ENCODE measurements around the gene MITF.
"Not testable (repeated sequence)": the region's sequence is repeated elsewhere in the genome, so short reads cannot be mapped to it uniquely, and the experiment has no call there.

MITF gene

DNA sequence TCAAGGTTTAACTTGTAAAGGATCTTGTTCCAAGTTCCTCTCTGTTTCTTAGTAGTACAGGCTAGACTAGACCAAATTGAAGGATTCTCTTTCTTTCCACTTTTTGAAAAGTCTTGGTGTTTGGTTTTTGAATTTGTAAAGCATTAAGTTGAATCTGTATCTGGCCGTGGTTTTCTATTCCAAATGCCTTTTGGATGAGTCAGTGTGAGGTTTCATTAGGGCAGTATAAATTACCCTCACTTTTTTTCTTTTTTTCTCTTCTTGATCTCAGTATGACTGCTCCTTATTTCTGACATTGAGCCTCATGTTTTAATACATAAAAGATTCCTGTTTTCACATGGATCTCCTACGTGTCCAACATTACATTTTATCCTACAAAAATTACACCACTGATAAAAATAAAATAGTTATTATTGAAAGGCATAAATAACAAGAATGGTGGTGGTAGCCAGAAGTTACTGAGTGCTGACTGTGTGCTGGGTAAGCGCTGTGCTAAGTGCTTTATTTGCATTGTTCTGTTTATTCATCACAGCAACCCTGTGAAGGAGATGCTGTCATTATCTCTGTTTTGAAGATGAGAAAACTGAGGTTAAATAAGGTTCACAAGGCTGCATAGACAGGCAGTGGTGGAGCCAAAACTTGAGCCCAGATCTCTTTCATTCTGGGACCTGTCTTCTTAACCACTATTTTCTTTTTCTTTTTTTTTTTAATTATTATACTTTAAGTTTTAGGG lies 48.3 kb downstream of the MITF start:
- no peak for DNase-seq (ENCODE audit: low read depth in 2 of 2)

DNA sequence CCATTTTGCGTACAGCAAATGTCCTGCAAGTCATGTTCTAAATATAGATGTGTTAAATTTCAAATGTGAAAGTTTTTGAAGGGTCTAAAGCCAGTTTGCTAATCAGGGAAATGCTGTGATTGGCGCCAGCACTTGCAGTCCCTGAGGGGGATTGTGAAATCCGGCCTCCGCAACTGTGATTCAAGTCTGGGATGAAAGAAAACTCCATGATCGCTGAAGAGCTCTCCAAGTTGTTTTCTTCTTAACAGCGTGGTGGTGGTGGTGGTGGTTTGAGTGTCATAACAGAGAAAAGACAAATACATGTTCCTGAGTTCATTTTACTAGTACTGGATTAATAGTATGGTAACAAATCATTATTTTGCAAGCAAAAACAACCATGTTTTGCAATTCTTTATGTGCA lies 51.8 kb downstream of the MITF start:
- DNase-seq (ENCODE audit: low read depth in 2 of 2) = no peak

GRCh38 chr3:69791919-69792399 lies 52.7 kb downstream of the MITF start:
- no peak for DNase-seq (ENCODE audit: low read depth in 2 of 2)

- DNase-seq (ENCODE audit: low read depth in 2 of 2) = not testable (repeated sequence)
These were observed 56.9 kb downstream of the MITF start for GRCh38 chr3:69796126-69796525.

- no peak for DNase-seq (ENCODE audit: low read depth in 2 of 2)
These were observed 64.5 kb downstream of the MITF start for GRCh38 chr3:69803681-69804270.

DNA sequence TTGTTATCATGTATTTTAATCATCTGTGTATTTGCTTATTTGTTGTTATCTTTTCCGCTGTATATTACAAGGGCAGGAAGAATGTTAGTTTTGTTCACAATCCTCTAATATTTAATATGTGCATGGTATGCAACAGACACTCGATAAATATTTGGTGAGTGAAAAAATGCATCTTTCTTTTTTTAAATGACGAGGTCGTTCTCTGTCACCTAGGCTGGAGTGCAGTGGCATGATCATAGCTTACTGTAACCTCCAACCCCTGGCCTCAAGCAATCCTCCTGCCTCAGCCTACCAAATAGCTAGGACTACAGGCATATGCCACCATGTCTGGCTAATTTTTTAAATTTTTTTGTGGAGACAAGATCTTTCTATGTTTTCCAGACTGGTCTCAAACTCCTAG lies 66.2 kb downstream of the MITF start:
- no peak for DNase-seq (ENCODE audit: low read depth in 2 of 2)

- DNase-seq (ENCODE audit: low read depth in 2 of 2) = no peak
These were observed 67.6 kb downstream of the MITF start for GRCh38 chr3:69806735-69807438.

GRCh38 chr3:69807674-69808073 lies 68.4 kb downstream of the MITF start:
- no peak for DNase-seq (ENCODE audit: low read depth in 2 of 2)

DNA sequence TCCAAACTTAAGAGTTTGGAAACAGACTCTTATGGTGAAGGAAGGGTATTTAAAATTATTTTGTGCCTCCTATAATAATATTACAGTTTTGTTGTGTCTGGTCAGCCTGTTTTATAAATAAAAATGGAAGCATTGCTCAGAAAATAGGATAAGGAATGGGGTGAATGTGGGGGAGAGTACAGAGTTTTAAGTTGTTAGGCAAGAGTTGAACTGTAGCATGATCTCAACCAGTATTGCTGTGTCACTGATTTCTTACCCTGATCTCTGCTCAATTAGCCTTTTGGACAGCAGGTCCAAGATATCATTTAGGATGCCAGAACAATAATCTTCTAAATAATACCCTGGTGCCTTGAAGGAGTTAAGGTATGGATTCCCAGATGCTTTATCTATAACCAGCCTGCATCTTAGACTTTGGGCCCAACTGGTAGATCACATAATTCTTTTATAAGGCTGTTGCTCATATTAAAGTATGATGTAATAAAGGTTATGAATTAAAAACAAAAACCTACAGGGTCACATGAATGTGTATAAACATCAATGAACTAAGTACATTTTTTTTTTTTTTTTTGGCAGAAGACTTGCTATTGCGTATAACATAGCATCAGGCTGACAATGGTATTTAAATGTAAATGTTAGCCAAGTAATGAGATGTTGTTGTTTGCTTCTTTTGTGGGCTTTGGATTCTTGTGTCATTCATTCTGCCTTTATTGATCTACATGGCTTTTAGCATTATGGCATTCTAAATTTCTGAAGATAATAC lies 70.0 kb downstream of the MITF start:
- DNase-seq (ENCODE audit: low read depth in 2 of 2) = no peak

DNA sequence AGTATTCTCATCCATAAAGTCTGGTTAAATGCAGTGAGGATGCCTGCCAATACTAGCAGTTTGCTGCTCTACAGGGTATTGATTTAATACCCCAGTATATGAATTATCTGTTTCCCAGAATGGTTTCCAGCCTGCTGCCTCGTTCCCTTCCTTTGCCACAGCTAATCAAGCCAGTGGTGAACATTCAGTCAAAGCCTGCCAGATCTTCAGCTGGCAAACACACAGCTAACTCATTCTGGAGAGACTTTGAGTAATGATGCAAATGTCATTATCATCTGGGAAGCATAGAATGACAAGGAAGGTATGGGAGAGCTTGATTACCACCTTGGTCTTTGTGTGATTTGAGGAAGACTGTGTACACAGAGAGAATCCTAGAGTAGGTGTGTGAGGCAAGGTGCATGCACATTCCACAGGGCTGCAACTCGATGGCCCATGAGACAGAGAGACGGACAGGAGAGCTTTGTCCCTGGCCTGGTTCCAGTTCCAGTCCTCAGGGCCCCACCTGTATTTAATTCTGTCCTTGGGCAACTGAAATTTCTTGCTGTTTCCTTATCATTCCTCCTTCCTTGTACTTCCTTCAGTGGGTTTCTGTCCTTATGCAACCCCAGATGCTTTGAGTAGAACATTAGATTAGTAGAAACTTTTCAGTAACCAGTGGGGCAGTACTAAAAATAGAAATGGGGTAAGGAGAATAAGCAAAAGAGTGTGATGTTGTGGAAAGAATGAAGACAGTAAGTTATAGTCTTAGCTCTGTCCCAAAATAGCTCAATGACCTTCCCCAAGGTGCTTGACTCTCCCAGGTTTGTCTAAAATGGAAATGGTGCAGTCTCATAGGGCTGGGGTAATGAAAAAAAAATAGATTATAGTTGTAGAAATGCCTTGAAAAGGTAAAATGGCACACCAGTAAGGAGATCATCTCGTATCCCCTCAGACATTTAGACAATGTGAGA lies 72.5 kb downstream of the MITF start:
- no peak for DNase-seq (ENCODE audit: low read depth in 2 of 2)

DNA sequence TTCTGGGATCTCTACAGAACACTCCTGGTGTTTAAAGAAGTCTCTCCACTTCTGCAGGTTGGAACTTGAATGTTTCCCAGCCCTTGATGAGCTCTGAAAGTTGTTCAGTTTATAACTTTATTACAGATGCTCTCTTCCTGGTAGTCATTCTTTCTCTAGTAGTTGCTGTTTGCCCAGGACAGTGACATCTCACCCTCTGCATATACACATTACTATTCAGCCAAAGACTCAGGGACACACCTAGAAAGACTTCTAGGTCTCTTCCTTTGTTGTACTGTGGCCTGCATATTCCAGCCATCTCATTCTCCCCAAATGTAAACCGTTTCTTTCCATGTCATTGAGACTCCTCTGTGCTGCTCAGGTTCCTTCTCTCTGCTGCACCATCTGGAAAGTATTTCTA lies 76.7 kb downstream of the MITF start:
- no peak for DNase-seq (ENCODE audit: low read depth in 2 of 2)

GRCh38 chr3:69817988-69818387 lies 78.7 kb downstream of the MITF start:
- no peak for DNase-seq (ENCODE audit: low read depth in 2 of 2)

DNA sequence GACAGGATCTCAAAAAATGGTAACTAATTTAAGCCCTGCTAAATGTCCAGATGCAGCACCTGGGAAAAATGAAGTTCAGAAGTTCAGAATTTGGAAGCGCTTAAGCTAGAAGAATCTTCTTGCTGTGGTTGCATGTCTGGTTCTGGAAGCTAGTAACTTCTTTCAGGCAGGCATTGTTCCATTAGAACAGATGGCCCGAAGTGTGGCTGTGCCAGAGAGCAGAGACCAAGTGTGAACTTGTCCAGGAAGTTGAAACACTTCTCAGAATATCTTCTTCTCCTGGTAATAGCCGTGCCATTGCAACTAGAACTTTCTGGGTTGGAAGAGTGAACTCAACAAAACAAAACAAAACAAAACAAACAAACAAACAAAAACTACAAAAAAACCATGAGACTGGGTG lies 80.0 kb downstream of the MITF start:
- no peak for DNase-seq (ENCODE audit: low read depth in 2 of 2)

GRCh38 chr3:69821133-69821532 lies 81.9 kb downstream of the MITF start:
- no peak for DNase-seq (ENCODE audit: low read depth in 2 of 2)

- DNase-seq (ENCODE audit: low read depth in 2 of 2) = no peak
These were observed 84.5 kb downstream of the MITF start for GRCh38 chr3:69823743-69824142.

DNA sequence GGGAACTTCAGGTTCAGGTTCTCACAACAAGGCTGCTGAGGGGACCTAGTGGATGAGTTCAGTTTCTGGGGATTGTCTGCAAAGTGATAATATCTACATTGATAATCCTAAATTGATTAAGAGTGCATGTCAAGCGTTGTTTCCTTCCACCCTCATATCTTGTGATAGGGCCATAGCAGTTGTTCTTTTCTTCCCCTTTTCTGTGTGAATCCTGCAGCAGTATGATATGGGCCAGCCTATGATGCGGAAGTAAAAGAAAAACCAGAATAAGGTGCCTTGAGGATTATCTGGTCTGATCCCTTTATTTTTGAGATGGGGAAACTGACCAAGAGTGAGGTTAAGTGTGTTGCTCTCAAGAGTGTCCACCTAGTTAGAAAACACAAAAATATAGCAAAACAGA lies 86.2 kb downstream of the MITF start:
- no peak for DNase-seq (ENCODE audit: low read depth in 2 of 2)

- DNase-seq (ENCODE audit: low read depth in 2 of 2) = no peak
These were observed 87.9 kb downstream of the MITF start for GRCh38 chr3:69827127-69827526.

- DNase-seq (ENCODE audit: low read depth in 2 of 2) = no peak
These were observed 89.6 kb downstream of the MITF start for GRCh38 chr3:69828817-69829216.

DNA sequence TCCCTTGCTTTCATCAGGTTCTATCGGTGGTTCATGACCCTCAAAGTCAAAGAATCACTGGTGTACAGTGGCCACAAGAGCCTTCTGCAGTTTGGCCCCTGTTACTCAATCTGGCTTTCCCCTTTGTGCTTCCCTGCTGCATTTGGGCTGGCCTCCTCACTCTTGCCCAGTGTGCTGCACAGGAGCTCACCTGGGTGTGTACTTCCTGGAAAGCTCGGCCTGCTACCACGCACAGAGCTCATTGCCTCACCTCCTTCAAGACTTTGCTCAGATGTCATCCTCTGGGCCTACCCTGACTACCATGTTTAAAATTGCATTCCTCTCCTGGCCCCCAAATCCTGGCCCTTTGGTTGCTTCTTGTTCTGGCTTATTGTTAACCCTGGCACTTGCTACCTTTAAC lies 90.9 kb downstream of the MITF start:
- DNase-seq (ENCODE audit: low read depth in 2 of 2) = no peak

DNA sequence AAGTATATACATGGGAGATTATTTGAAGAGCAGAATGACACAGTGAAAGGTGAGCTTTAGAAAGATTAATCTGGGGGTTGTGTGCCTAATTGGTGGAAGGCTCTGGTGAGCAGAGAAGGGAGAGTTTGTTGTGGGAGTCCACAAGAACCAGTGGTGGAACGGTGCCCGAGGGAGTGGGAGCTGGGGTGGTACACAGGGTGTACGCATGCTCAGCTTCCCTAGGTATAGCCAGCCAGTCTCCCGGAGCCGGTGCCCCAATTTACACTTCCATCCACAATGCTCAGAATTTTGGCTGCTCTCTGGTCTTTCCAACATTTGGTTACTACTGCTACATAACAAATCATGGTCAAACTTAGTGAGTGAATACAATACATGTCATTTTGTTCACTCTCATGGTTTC lies 92.5 kb downstream of the MITF start:
- DNase-seq (ENCODE audit: low read depth in 2 of 2) = no peak

DNA sequence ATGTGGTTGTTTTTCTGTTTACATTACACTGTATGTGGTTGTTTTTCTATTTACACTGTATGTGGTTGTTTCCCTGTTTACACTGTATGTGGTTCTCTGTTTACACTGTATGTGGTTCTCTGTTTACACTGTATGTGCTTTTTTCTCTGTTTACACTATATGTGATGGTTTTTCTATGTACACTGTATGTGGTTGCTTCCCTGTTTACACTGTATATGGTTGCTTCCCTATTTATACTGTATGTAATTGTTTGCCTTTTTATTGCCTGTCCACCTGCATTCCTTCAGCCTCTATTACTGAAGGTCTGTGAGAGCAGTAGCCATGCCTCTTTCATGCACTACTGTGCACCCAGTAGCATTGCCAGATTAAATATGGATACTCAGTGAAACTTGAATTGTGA lies 94.3 kb downstream of the MITF start:
- DNase-seq (ENCODE audit: low read depth in 2 of 2) = no peak

Measured in stimulated activated CD8-positive, alpha-beta memory T cell treated with anti-CD3 and anti-CD28 coated beads, Interleukin-15, amount 100 ng/mL, for 48 hours (primary cell).